H4 (cell line): ENCODE measurements around the gene ERP27. TPM values are rescaled to one million over a fixed set of nuclear protein-coding genes. Genes with fewer than 3 reads are reported as not detected.

ENCODE experiments used
- DNase-seq: peaks from one replicate; pipeline ENCODE4 v3.0.0-alpha.2; 2015; ENCODE audit warnings: low spot score
- total RNA-seq: library from RNA; depleted of rRNA; stranded (reverse); fragments of >200 nt; shearing (Covaris generic); gene quantifications from 2 replicates; pipeline ENCODE4 v1.2.3, GENCODE V29; 2014; rRNA removed

ERP27 gene
- total RNA-seq, 1 experiment from 2014 or later, result not detected

DNA sequence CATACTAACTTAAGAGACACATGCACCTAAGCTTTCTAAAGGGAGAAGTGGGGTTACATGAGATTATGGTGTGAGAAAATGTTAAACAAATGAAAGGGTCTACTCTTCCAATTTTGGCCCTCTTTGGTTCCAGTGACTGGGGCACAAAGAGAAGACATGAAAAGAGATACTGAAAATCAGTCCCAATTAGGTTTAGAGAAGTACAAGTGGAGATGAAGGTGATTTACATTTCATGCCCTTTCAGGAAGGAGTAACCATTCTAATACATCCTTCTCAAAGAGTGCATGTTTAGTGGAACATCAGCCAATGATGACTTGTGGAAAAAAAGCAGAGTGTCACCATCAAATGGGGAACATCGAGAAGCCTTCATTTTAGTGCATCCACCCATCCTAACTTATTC lies 67.1 kb downstream of the ERP27 start:
- DNase-seq, result no peak

DNA sequence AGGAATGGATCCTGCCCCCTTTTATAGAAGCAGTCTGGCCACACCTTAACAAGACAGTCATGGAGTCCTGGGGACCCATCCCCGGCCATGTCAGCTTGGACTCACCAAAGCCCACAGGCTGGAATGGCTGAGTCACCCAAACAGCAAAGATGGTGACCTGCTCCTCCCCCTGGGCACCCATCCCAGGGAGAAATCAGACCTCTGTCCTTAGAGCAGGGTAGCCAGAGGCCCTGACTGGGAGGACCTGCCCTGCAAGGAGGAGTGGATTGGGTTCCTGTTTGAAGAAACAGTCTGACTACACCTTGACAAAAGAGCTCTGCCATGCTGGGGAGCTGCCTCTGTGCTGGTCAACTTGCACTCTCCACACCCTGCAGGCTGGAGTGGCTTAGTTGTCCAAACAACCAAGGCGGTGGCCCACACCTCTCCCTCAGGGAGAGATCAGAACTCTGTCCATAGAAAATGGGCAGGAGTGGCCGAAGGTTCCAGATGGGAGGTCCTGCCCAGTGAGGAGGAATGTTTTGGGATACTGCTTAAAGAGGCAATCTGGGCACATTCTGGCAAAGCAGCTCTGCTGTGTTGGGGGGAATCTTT lies 69.3 kb downstream of the ERP27 start:
- DNase-seq, result no peak

Other genes starting within 250 kb of the ERP27 start
- not detected in 2 replicates for gene GUCY2C, start 241.9 kb downstream of the ERP27 start, total RNA-seq
- gene WBP11, start 135.1 kb downstream of the ERP27 start, total RNA-seq, result 21.3 and 35.5 TPM in 2 replicates
- gene C12orf60, start 134.9 kb downstream of the ERP27 start, total RNA-seq, result 1.2 and 2.8 TPM in 2 replicates
- gene SMCO3, start 124.4 kb downstream of the ERP27 start, total RNA-seq, result not detected in 2 replicates
- not detected in 2 replicates for gene ART4, start 95.0 kb downstream of the ERP27 start, total RNA-seq
- 40.0 and 42.8 TPM in 2 replicates for gene MGP, start 52.7 kb downstream of the ERP27 start, total RNA-seq
- gene ARHGDIB, start 23.1 kb upstream of the ERP27 start, total RNA-seq, result 5.8 and 15.1 TPM in 2 replicates
- not detected in 2 replicates for gene PDE6H, start 34.5 kb upstream of the ERP27 start, total RNA-seq